Ishikawa (cell line): ENCODE data around the gene HYKK.

Experiments
- CEBPB ChIP-seq: IDR thresholded peaks from 2 replicates; pipeline ENCODE4 v1.6.1; 2012
- CREB1 ChIP-seq: IDR thresholded peaks from 2 replicates; pipeline ENCODE4 v1.6.1; 2012; ENCODE audit warnings: low read depth
- EGR1 ChIP-seq: IDR thresholded peaks from 2 replicates; pipeline ENCODE4 v1.6.1; 2012
- EP300 ChIP-seq: IDR thresholded peaks from 2 replicates; pipeline ENCODE4 v1.6.1; 2012; ENCODE audit warnings: borderline replicate concordance
- FOXM1 ChIP-seq: IDR thresholded peaks from 2 replicates; pipeline ENCODE4 v1.6.1; 2012; ENCODE audit warnings: low read depth, borderline replicate concordance
- MAX ChIP-seq: IDR thresholded peaks from 2 replicates; pipeline ENCODE4 v1.6.1; 2012
- NFIC ChIP-seq: IDR thresholded peaks from 2 replicates; pipeline ENCODE4 v1.6.1; 2012
- RAD21 ChIP-seq: IDR thresholded peaks from 2 replicates; pipeline ENCODE4 v1.6.1; 2012; ENCODE audit warnings: low read depth
- TAF1 ChIP-seq: IDR thresholded peaks from 2 replicates; pipeline ENCODE4 v1.6.1; 2012; ENCODE audit warnings: low read depth, mild to moderate bottlenecking
- TCF12 ChIP-seq: IDR thresholded peaks from 2 replicates; pipeline ENCODE4 v1.6.1; 2012; ENCODE audit warnings: low read depth
- TEAD4 ChIP-seq: IDR thresholded peaks from 2 replicates; pipeline ENCODE4 v1.6.1; 2012
- USF1 ChIP-seq: IDR thresholded peaks from 2 replicates; pipeline ENCODE4 v1.6.1; 2012
- YY1 ChIP-seq: IDR thresholded peaks from 2 replicates; pipeline ENCODE4 v1.6.1; 2012; ENCODE audit warnings: low read depth
- ZBTB7A ChIP-seq: IDR thresholded peaks from 2 replicates; pipeline ENCODE4 v1.6.1; 2012; ENCODE audit warnings: low read depth
- TF ChIP-seq, protein P1 (sequence below): IDR thresholded peaks from 2 replicates; pipeline ENCODE4 v1.6.1; 2012; ENCODE audit warnings: low read depth, mild to moderate bottlenecking

Gene HYKK

GRCh38 chr15:78536134-78536533 is 28.8 kb downstream of the HYKK start:
- no peak for TF ChIP-seq ZBTB7A
- no peak for TF ChIP-seq NFIC
- no peak for TF ChIP-seq USF1

DNA sequence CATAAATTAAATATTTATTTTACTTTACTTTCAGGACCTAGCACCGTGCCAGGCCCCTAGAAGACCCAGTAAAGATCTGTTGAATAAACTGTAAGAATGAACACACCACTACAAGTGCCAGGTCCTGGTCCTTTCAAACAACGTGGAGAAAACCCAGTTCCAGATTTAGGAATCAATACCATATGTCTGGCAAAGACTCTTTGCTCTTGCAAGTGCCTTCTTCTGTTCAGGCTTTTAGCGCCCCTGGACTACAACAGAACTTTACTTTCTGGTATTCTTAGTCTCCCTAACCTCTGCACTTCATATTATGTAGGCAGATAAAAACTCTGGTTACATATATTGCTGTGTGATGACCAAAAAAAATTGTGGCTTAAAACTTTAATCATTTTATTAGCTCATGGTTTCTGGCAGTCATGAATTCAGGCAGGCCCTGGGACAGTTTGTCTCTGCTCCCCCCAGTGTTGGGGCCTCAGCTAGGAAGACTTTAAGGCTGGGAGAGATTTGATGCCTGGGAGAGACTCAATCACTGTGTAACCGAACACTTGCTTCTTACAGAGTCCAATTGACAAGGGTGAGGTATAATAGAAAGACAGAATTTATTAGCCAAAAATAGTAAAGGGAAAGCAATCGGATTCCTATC is 30.0 kb downstream of the HYKK start:
- TF ChIP-seq RAD21 (no peak), USF1 (no peak), EP300 (no peak), EGR1 (no peak), CEBPB (no peak), NFIC (no peak), CREB1 (no peak), TCF12 (no peak), MAX (no peak), ZBTB7A (no peak), FOXM1 (no peak), YY1 (no peak), TAF1 (no peak), TEAD4 (no peak)
- TF ChIP-seq, protein P1, sequence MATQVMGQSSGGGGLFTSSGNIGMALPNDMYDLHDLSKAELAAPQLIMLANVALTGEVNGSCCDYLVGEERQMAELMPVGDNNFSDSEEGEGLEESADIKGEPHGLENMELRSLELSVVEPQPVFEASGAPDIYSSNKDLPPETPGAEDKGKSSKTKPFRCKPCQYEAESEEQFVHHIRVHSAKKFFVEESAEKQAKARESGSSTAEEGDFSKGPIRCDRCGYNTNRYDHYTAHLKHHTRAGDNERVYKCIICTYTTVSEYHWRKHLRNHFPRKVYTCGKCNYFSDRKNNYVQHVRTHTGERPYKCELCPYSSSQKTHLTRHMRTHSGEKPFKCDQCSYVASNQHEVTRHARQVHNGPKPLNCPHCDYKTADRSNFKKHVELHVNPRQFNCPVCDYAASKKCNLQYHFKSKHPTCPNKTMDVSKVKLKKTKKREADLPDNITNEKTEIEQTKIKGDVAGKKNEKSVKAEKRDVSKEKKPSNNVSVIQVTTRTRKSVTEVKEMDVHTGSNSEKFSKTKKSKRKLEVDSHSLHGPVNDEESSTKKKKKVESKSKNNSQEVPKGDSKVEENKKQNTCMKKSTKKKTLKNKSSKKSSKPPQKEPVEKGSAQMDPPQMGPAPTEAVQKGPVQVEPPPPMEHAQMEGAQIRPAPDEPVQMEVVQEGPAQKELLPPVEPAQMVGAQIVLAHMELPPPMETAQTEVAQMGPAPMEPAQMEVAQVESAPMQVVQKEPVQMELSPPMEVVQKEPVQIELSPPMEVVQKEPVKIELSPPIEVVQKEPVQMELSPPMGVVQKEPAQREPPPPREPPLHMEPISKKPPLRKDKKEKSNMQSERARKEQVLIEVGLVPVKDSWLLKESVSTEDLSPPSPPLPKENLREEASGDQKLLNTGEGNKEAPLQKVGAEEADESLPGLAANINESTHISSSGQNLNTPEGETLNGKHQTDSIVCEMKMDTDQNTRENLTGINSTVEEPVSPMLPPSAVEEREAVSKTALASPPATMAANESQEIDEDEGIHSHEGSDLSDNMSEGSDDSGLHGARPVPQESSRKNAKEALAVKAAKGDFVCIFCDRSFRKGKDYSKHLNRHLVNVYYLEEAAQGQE: no peak

DNA sequence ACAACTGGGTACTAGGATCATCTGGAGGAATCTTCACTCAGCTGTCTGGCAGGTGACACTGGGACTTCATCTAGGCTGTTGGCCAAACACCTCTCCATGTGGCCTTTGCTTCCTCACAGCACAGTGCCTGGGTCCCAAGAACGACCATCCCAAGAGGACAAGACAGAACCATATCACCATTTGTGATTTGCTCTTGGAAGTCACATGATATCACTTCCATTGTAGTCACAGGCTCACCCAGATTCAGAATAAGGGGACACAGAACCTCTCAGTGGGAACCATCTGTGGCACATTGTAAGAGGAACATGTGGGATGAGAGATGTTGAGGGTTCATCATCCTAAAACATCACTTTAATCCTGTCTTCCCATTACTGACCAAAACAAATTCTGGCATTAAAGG is 31.0 kb downstream of the HYKK start:
- no peak for TF ChIP-seq EP300
- no peak for TF ChIP-seq YY1
- no peak for TF ChIP-seq EGR1
- no peak for TF ChIP-seq TAF1
- TF ChIP-seq FOXM1: no peak

- TF ChIP-seq TAF1: peak; percentile 82
- TF ChIP-seq NFIC: no peak
- TF ChIP-seq YY1: peak; percentile 91
- peak; percentile 84 for TF ChIP-seq ZBTB7A
- no peak for TF ChIP-seq RAD21
- 0 out of 2 replicates have a peak, but pooled peaks have one; percentile 15 for TF ChIP-seq TEAD4
- no peak for TF ChIP-seq EGR1
- peak; percentile 89 for TF ChIP-seq MAX
- TF ChIP-seq TCF12: no peak
- TF ChIP-seq, protein P1: no peak
- TF ChIP-seq CREB1: 0 out of 2 replicates have a peak, but pooled peaks have one; percentile 26
These were observed 32.9 kb downstream of the HYKK start, which contains the start of gene PSMA4 for GRCh38 chr15:78540141-78540870. Gene PSMA4, plus strand, starts transcription at chr15:78540444. Its CDS starts 1,484 bp downstream, at chr15:78541928.

GRCh38 chr15:78540871-78541743 is 33.7 kb downstream of the HYKK start:
- no peak for TF ChIP-seq CREB1
- no peak for TF ChIP-seq EP300
- TF ChIP-seq ZBTB7A: no peak
- no peak for TF ChIP-seq EGR1
- TF ChIP-seq TEAD4: no peak
- no peak for TF ChIP-seq RAD21
- TF ChIP-seq YY1: no peak
- no peak for TF ChIP-seq CEBPB
- TF ChIP-seq MAX: no peak
- no peak for TF ChIP-seq TAF1
- TF ChIP-seq USF1: no peak
- TF ChIP-seq FOXM1: no peak
